Left ventricle myocardium inferior (tissue), 1 donor: Measurements from ENCODE around the gene NCK2. TPM values are rescaled to one million over a fixed set of nuclear protein-coding genes. Genes with fewer than 3 reads are reported as not detected.

Experiments used
- DNase-seq: peaks from one replicate; pipeline ENCODE4 v3.0.0-alpha.2; 2020
- H3K27ac ChIP-seq: fragments of 200-600 bp; replicated peaks from 2 replicates; pipeline ENCODE4 v1.8.0; 2021
- H3K27me3 ChIP-seq: fragments of 200-600 bp; 2 replicates; pipeline ENCODE4 v1.8.0; 2021; ENCODE audit warnings: low read depth
- H3K36me3 ChIP-seq: fragments of 200-600 bp; 2 replicates; pipeline ENCODE4 v1.8.0; 2021
- H3K4me1 ChIP-seq: fragments of 200-600 bp; 2 replicates; pipeline ENCODE4 v1.8.0; 2021
- H3K4me3 ChIP-seq: fragments of 200-600 bp; 2 replicates; pipeline ENCODE4 v1.8.0; 2021; ENCODE audit warnings: mild to moderate bottlenecking, moderate library complexity
- H3K9me3 ChIP-seq: fragments of 200-600 bp; replicated peaks from 2 replicates; pipeline ENCODE4 v1.8.0; 2021
- CTCF ChIP-seq: fragments of 200-600 bp; IDR thresholded peaks from 2 replicates; pipeline ENCODE4 v1.8.0; 2021; ENCODE audit warnings: antibody characterized with exemption, mild to moderate bottlenecking, borderline replicate concordance
- intact Hi-C: fragments of 100-400 bp; cut with micrococcal nuclease; formaldehyde crosslinking; loops from one replicate; pipeline ENCODE4 v1.11.0; 2022
- total RNA-seq: library from RNA; stranded (reverse); fragmentation: NEBNext Ultra II Directional; extraction: Animal tissue kit (Norgen Biotek cat#: 25700); gene quantifications from one replicate; pipeline ENCODE4 v1.2.1, GENCODE V29; 2021
- donor health status: DM: no; HTN: yes; CAD: no; lungs with severe emphysema.

NCK2 gene
- total RNA-seq, 1 donor from 2014 or later, result 24.7 TPM

- no peaks in the 10 kb centered on the region for H3K9me3 ChIP-seq
- intact Hi-C loops, result no loop called here
- TF ChIP-seq CTCF, result no peak
- no peaks in the 10 kb centered on the region for H3K27me3 ChIP-seq
- peaks cover 9% of the 10 kb centered on the region for H3K36me3 ChIP-seq
- no peak for DNase-seq
- H3K27ac ChIP-seq, result no peak overlapping the region
- no peak overlapping the region for H3K4me3 ChIP-seq
- peaks cover 44% of the 10 kb centered on the region for H3K4me1 ChIP-seq
Measured at GRCh38 chr2:105763076-105763475, 18.4 kb downstream of the NCK2 start.

DNA sequence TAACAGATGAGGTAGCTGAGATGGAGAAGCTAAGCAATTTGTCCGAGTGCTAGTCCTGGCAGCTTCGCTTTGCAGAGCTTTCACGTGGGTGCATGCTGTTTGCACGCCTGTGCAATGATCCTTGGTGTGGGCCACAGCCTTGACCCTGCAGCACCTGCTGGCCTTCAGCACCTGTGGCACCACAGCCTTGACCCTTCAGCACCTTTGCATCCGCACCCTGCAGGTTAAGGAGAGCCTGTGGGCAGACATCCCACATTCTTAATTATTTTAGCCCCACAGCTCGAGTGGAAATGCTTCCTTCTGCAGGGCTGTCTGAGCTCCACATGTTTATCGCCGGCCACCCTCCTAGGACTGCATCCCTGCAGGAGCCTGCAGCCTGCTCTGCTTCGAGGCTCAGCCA is 19.3 kb downstream of the NCK2 start:
- DNase-seq, result no peak
- H3K4me3 ChIP-seq, result no peak overlapping the region
- H3K9me3 ChIP-seq, result no peaks in the 10 kb centered on the region
- H3K27ac ChIP-seq, result no peak overlapping the region
- H3K27me3 ChIP-seq, result no peaks in the 10 kb centered on the region
- H3K36me3 ChIP-seq, result peaks cover 9% of the 10 kb centered on the region
- no peak for TF ChIP-seq CTCF
- H3K4me1 ChIP-seq, result peaks cover 44% of the 10 kb centered on the region
- intact Hi-C loops, result no loop called here

DNA sequence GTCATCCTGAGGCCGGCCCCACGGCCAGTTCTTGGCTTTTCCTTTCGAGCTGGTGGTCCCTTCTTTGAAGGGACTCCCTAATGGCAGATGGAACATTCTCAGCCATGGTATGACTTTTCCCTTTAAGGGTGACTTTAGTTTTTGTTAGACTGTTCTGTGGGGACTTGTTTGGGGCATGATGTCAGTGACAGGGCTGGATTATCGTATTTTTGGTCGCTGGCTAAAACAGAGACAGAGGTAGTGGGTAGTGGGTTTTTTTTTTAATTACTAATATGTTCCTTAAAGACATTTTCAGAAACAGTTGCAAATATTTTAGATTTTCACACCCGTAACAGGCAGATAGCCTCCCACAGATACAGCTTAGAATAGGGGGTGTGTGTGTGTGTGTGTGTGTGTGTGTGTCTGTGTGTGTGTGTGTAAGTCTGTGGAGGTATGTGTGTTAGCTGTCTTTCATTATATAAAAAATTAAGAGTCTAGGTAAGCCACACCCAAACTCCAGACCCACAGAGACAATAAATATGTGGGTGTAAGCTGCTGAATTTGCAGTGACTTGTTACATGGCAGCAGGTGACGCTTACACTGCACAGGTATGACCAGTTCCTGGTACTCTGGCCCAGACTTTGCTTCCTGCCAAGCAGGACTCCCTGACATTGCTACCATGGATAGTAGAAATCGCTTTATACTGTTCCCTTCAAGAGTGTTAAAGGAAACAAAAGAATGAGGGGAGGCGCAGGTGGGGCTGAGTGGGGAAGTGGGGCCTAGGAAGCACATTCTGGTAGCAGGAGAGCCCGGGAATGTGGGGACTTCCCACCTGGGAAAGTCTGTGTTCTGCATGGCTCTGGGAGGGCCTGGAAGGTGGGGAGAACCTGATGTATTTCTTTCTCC is 20.9 kb downstream of the NCK2 start:
- intact Hi-C loops, result no loop called here
- peaks cover 43% of the 10 kb centered on the region for H3K4me1 ChIP-seq

DNA sequence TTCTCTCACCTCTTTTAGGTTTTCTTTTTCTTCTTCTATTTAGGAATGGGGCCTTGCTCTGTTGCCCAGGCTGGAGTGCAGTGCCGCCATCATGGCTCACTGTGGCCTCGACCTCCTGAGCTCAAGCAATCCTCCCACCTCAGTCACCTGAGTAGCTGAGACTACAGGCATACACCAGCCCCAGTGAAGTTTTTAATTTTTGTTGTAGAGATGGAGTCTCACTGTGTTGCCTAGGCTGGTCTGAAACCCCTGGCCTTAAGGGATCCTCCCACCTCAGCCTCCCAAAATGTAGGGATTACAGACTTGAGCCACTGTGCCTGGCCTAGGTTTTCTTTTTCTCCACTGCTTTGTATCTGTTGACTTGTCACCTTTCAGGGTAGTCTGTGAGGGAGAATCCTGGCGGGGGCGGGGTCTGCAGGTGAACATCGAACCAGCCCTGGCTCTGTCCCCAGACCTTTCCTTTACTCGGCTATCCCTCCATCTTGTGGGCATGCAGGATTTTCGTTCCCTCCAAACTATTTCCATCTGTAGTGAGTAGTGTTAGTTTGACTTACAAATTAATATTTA is 21.7 kb downstream of the NCK2 start:
- Histone ChIP-seq H3K36me3 (peaks cover 9% of the 10 kb centered on the region), H3K27me3 (no peaks in the 10 kb centered on the region), H3K9me3 (no peaks in the 10 kb centered on the region), H3K27ac (no peak overlapping the region), H3K4me3 (no peak overlapping the region), H3K4me1 (peaks cover 39% of the 10 kb centered on the region)
- no peak for TF ChIP-seq CTCF
- intact Hi-C loops, result no loop called here
- DNase-seq, result no peak

More for the DNA sequence above, 20.9 kb downstream of the NCK2 start:
- no peaks in the 10 kb centered on the region for H3K9me3 ChIP-seq
- peaks cover 9% of the 10 kb centered on the region for H3K36me3 ChIP-seq
- no peak for DNase-seq
- H3K27ac ChIP-seq, result no peak overlapping the region
- no peak overlapping the region for H3K4me3 ChIP-seq
- no peaks in the 10 kb centered on the region for H3K27me3 ChIP-seq
- TF ChIP-seq CTCF, result no peak

DNA sequence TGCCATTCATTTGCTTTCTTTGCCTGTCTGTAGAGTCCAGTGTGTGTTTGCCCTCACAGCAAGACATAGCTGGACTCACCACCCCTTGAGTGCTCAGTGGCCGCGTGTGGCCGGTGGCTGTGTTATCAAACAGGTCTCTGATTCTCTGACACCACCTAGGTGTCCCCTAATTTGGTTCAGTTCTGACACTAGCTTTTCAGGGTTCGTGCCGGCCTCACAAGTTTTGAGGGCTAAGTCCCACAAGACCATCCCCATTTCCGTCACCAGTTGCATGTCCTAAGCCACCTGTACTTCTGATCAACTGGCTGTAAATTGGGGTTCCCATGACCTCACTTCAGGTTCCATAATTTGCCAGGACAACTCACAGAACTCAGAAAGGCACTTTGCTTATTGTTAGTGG is 23.5 kb downstream of the NCK2 start:
- no peak overlapping the region for H3K4me3 ChIP-seq

More for the DNA sequence above, 23.5 kb downstream of the NCK2 start:
- no peak for TF ChIP-seq CTCF
- H3K27ac ChIP-seq, result no peak overlapping the region
- intact Hi-C loops, result no loop called here
- H3K27me3 ChIP-seq, result no peaks in the 10 kb centered on the region
- peaks cover 9% of the 10 kb centered on the region for H3K36me3 ChIP-seq
- no peaks in the 10 kb centered on the region for H3K9me3 ChIP-seq
- H3K4me1 ChIP-seq, result peaks cover 39% of the 10 kb centered on the region
- DNase-seq, result no peak
